Upper lobe of right lung (tissue), 1 donor: Measurements from ENCODE around the gene MRPL40. TPM values are rescaled to one million over a fixed set of nuclear protein-coding genes. Genes with fewer than 3 reads are reported as not detected.
"Not testable (repeated sequence)": the region's sequence is repeated elsewhere in the genome, so short reads cannot be mapped to it uniquely, and the experiment has no call there.

Source experiments
- ATAC-seq: fragments of 200-7000 bp; cut with Tn5 transposase; one replicate; pipeline ENCODE4 v1.9.1; 2020; ENCODE audit warnings: mild to moderate bottlenecking, moderate library complexity
- DNase-seq: peaks from one replicate; pipeline ENCODE4 v3.0.0-alpha.2; 2020
- H3K27ac ChIP-seq: fragments of 200-600 bp; one replicate; pipeline ENCODE4 v1.8.0; 2022
- H3K27me3 ChIP-seq: fragments of 200-600 bp; one replicate; pipeline ENCODE4 v1.8.0; 2022; ENCODE audit warnings: mild to moderate bottlenecking
- H3K36me3 ChIP-seq: fragments of 200-600 bp; one replicate; pipeline ENCODE4 v1.8.0; 2022
- H3K4me1 ChIP-seq: fragments of 200-600 bp; one replicate; pipeline ENCODE4 v1.8.0; 2022
- H3K4me3 ChIP-seq: fragments of 200-600 bp; one replicate; pipeline ENCODE4 v1.8.0; 2022; ENCODE audit warnings: mild to moderate bottlenecking
- H3K9me3 ChIP-seq: fragments of 200-600 bp; one replicate; pipeline ENCODE4 v1.8.0; 2022
- CTCF ChIP-seq: fragments of 200-600 bp; IDR thresholded peaks from one replicate; pipeline ENCODE4 v1.8.0; 2022; ENCODE audit warnings: antibody characterized with exemption
- intact Hi-C: fragments of 100-400 bp; cut with DNase I; formaldehyde crosslinking; loops from one replicate; pipeline ENCODE4 v1.11.0; 2022
- total RNA-seq: library from RNA; stranded (reverse); fragmentation: NEBNext Ultra II Directional; extraction: Animal tissue kit (Norgen Biotek cat#: 25700); gene quantifications from one replicate; pipeline ENCODE4 v1.2.1, GENCODE V29; 2021
- donor health status: DM: no; HTN: yes; CAD: no; lungs with severe emphysema.

Gene MRPL40
- total RNA-seq, 1 donor from 2014 or later = 20.5 TPM

- Histone ChIP-seq H3K4me1 (peaks cover 26% of the 10 kb centered on the region), H3K4me3 (no peak overlapping the region), H3K9me3 (no peaks in the 10 kb centered on the region), H3K36me3 (peaks cover 27% of the 10 kb centered on the region), H3K27ac (no peak overlapping the region), H3K27me3 (no peaks in the 10 kb centered on the region)
- intact Hi-C loops = no loop called here
- no peak for TF ChIP-seq CTCF
- ATAC-seq (no peak), DNase-seq (no peak)
Measured at GRCh38 chr22:19443544-19444211, 11.3 kb downstream of the MRPL40 start.

GRCh38 chr22:19445279-19445982 lies 13.1 kb downstream of the MRPL40 start:
- H3K9me3 ChIP-seq, DNase-seq, H3K27me3 ChIP-seq, ATAC-seq, H3K4me3 ChIP-seq, H3K27ac ChIP-seq, intact Hi-C loops: not testable (repeated sequence)
- H3K4me1 ChIP-seq = peaks cover 26% of the 10 kb centered on the region
- peaks cover 27% of the 10 kb centered on the region for H3K36me3 ChIP-seq

GRCh38 chr22:19446603-19447329 lies 14.4 kb downstream of the MRPL40 start:
- no peaks in the 10 kb centered on the region for H3K27me3 ChIP-seq
- H3K36me3 ChIP-seq = peaks cover 24% of the 10 kb centered on the region
- TF ChIP-seq CTCF = no peak
- intact Hi-C loops = no loop called here
- no peaks in the 10 kb centered on the region for H3K9me3 ChIP-seq
- H3K27ac ChIP-seq = peak overlapping the region; percentile 90
- peak overlapping the region; percentile 90 for H3K4me3 ChIP-seq
- DNase-seq (no peak), ATAC-seq (peak; percentile 11)
- peaks cover 26% of the 10 kb centered on the region for H3K4me1 ChIP-seq

- ATAC-seq (peak; percentile 96), DNase-seq (peak; percentile 93)
- H3K4me1 ChIP-seq = peaks cover 26% of the 10 kb centered on the region
- H3K27me3 ChIP-seq = no peaks in the 10 kb centered on the region
- intact Hi-C loops = no loop called here
- H3K36me3 ChIP-seq = peaks cover 22% of the 10 kb centered on the region
- H3K4me3 ChIP-seq = peak within 1 kb of the TSS; percentile 90
- TF ChIP-seq CTCF = no peak
- peak within 1 kb of the TSS; percentile 90 for H3K27ac ChIP-seq
- H3K9me3 ChIP-seq = no peaks in the 10 kb centered on the region
Measured at GRCh38 chr22:19447330-19448075, 15.2 kb downstream of the MRPL40 start, which contains the start of gene C22orf39. TSS of gene C22orf39 (minus strand) at chr22:19447711. CDS start at chr22:19447688, 23 bp downstream.

- no peak for TF ChIP-seq CTCF
- intact Hi-C loops = no loop called here
- no peaks in the 10 kb centered on the region for H3K9me3 ChIP-seq
- H3K36me3 ChIP-seq = peaks cover 22% of the 10 kb centered on the region
- ATAC-seq (peak; percentile 41), DNase-seq (no peak)
- H3K4me3 ChIP-seq = peak overlapping the region; percentile 90
- H3K27me3 ChIP-seq = no peaks in the 10 kb centered on the region
- peaks cover 26% of the 10 kb centered on the region for H3K4me1 ChIP-seq
- H3K27ac ChIP-seq = peak overlapping the region; percentile 90
Measured at GRCh38 chr22:19448076-19448607, 15.8 kb downstream of the MRPL40 start.
